Stimulated activated effector memory CD8-positive, alpha-beta T cell treated with anti-CD3 and anti-CD28 coated beads, Interleukin-12 subunit alpha, Interleukin-12 subunit beta, amount 100 ng/mL, for 72 hours (primary cell): ENCODE results near the gene MFAP5.

Source experiments
- ATAC-seq: fragments of 150-1000 bp; cut with Tn5 transposase; 2 replicates; pipeline ENCODE4 v1.10.0; 2021
- DNase-seq, 2 donors: peaks; one replicate each; pipeline ENCODE4 v3.0.0; 2021 to 2022; ENCODE audit warnings: low spot score in 2 of 2
- H3K27ac Mint-ChIP-seq: one replicate; pipeline ENCODE4 v1.8.0; 2022; ENCODE audit warnings: mild to moderate bottlenecking, mixed read lengths
- H3K36me3 Mint-ChIP-seq: one replicate; pipeline ENCODE4 v1.8.0; 2022; ENCODE audit warnings: mild to moderate bottlenecking, mixed read lengths
- H3K4me1 Mint-ChIP-seq: one replicate; pipeline ENCODE4 v1.8.0; 2022; ENCODE audit warnings: mixed read lengths
- H3K4me3 Mint-ChIP-seq: one replicate; pipeline ENCODE4 v1.8.0; 2022; ENCODE audit warnings: mild to moderate bottlenecking, mixed read lengths
- H3K9me3 Mint-ChIP-seq: one replicate; pipeline ENCODE4 v1.8.0; 2022; ENCODE audit warnings: mixed read lengths

The MFAP5 gene

DNA sequence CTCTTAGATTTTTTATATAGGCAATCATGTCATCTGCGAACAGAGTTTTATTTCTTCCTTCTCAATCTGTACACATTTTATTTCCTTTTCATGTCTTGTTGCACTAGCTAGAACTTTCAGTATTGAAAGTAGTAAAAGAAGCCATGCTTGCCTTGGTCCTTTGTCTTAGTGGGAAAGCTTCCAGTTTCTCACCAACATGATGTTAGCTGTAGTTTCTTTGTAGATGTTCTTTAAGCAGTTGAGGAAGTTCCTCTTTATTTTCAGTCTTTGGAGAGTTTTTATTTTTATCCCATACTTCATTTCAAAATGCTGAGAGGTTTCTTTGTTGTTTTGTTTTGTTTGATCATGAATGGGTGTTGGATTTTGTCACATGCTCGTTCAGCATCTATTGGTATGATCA, 22.4 kb upstream of the MFAP5 start:
- Mint-ChIP-seq H3K9me3 (no peaks in the 10 kb centered on the region), H3K36me3 (no peaks in the 10 kb centered on the region), H3K4me1 (no peaks in the 10 kb centered on the region), H3K4me3 (no peak overlapping the region), H3K27ac (no peak overlapping the region)
- ATAC-seq, result no peak
- DNase-seq, result no peak

DNA sequence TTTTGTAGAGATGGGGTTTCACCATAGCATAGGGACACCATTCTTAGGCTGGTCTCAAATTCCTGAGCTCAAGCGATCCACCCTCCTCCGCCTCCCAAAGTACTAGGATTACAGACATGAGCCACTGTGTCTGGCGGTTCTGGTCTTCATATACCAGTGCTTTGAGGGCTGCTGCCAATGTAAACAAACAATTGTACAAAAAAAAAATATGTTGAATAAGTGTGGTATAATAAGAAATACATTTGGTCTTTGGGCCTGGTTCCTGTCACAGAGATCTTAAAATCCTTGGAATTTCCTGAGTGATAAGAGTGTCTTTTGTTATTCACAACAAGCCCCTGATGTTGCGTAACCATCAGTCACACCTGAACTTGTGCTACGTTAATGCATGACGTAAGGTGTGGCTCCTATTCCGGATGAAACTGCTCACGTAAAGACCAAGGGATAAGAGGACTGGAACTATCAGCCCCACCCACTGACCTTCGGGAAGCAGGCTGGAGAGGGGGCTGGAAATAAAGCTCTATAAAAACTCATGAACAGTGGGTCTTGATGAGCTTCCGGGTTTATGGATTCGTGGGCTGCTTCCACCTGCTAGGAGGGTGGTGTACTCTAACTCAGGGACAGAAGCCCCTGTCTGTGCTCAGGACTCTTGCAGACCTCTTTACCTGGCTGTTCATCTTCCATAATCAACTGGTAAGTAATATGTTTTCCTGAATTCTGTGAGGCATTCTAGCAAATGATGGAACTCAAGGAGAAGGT, 18.7 kb upstream of the MFAP5 start:
- Mint-ChIP-seq H3K36me3 (no peaks in the 10 kb centered on the region), H3K27ac (no peak overlapping the region), H3K9me3 (no peaks in the 10 kb centered on the region), H3K4me3 (no peak overlapping the region), H3K4me1 (no peaks in the 10 kb centered on the region)
- DNase-seq (no peak), ATAC-seq (no peak)

DNA sequence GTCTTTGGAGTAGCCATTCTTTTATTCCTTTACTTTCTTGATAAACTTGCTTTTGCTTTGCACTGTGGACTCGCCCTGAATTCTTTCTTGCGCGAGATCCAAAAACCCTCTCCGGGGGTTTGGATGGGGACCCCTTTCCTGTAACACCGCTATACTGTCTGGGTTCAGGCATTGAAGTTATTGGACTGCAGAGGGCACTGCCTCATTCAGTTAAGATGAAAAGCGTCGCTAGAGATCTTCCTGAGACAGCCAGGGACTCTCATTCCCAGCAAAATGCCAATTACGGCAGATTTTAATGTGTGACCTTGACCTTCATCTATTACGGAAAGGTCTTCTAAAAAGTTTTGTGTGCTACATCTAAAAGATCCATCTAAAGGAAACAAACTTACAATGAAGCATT, 17.9 kb upstream of the MFAP5 start:
- H3K4me1 Mint-ChIP-seq, result no peaks in the 10 kb centered on the region

DNA sequence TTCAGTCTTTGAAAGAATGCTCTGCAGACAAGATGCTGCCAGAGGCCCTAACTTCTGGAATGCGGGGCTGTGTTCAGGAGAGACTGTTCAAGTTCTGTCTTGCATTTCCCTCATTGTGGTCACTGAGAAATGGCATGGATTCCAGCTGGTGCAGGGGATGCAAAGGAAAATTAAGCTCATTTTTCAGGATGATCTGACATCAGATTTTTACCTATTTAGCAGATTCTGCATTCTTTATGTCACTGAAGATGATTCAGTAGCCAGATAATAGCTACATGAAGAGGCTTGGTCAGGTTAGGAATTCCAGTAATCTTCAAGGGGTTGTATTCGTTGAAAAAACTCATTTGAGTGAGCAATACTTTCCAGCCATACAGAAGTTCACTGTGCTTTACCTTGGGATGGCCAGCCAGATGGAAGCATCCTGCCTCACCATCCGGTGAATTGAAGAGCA, 16.1 kb upstream of the MFAP5 start:
- H3K4me3 Mint-ChIP-seq, result no peak overlapping the region
- no peak for DNase-seq
- ATAC-seq, result no peak
- H3K27ac Mint-ChIP-seq, result no peak overlapping the region
- no peaks in the 10 kb centered on the region for H3K4me1 Mint-ChIP-seq
- H3K9me3 Mint-ChIP-seq, result no peaks in the 10 kb centered on the region
- H3K36me3 Mint-ChIP-seq, result no peaks in the 10 kb centered on the region

More for the DNA sequence above, 17.9 kb upstream of the MFAP5 start:
- Mint-ChIP-seq H3K9me3 (no peaks in the 10 kb centered on the region), H3K4me3 (no peak overlapping the region), H3K27ac (no peak overlapping the region), H3K36me3 (no peaks in the 10 kb centered on the region)
- no peak for DNase-seq
- no peak for ATAC-seq

DNA sequence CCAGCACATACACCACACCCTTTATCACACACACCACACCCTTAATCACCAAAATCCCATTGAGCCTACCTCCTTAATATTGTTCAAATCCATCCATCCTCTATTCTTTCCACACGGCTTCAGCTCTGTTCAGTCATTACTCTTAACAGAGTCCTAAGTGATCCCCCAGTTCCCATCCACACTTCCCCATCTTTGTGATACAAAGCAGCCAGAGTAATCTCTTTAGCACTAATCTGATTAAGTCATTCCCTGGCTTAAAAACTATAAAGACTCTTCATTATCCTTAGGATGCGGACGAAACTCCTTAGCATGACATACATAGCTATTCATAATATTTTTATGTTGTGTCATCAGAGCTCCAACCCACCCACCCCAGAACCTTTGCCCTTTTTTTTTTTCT, 14.7 kb upstream of the MFAP5 start:
- Mint-ChIP-seq H3K4me1 (no peaks in the 10 kb centered on the region), H3K36me3 (no peaks in the 10 kb centered on the region), H3K4me3 (no peak overlapping the region), H3K9me3 (no peaks in the 10 kb centered on the region), H3K27ac (no peak overlapping the region)
- DNase-seq (no peak), ATAC-seq (no peak)

DNA sequence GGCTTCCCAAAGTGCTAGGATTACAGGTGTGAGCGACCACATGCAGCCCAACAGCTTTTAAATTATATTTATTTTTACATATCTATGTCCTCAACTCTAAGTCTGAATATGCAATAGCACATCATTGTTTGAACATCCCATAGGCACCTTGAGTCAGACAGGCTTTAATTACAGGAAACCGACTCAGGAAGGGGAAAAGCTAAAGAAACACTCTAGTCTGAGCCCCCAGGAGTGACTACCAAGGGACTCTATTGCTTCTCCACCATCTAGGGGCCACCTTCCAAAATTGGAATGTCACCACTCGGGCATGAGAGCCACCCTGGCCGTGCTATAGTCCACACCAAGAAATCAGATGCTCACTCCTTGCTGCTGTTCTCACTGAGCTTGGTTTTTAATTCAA, 14.0 kb upstream of the MFAP5 start:
- ATAC-seq, result no peak
- Mint-ChIP-seq H3K9me3 (no peaks in the 10 kb centered on the region), H3K4me3 (no peak overlapping the region)

DNA sequence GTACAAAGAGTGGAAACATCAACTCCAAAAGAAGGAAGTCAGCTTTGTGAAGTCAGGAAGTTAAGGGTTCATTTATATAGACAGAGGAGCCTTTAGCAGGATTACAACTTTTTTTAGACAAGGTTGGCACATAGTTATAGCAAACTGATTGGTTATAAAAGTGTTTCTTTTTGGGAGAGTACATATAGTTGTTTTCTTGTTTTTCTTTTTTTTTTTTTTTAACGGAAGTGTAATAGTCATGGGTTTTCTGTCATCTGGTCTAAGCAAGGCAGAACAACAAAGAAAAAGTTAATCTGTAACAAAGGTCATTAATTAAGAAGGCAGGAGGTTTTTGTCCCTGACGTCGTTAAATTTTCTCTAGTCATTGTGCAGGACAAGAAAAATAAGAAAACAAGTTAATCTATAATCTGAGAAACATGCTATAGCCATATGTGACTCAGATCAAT, 13.0 kb upstream of the MFAP5 start:
- Mint-ChIP-seq H3K36me3 (no peaks in the 10 kb centered on the region), H3K4me1 (no peaks in the 10 kb centered on the region), H3K4me3 (no peak overlapping the region), H3K27ac (no peak overlapping the region), H3K9me3 (no peaks in the 10 kb centered on the region)
- ATAC-seq, result no peak
- no peak for DNase-seq

More for the DNA sequence above, 14.0 kb upstream of the MFAP5 start:
- Mint-ChIP-seq H3K36me3 (no peaks in the 10 kb centered on the region), H3K4me1 (no peaks in the 10 kb centered on the region), H3K27ac (no peak overlapping the region)
- no peak for DNase-seq

DNA sequence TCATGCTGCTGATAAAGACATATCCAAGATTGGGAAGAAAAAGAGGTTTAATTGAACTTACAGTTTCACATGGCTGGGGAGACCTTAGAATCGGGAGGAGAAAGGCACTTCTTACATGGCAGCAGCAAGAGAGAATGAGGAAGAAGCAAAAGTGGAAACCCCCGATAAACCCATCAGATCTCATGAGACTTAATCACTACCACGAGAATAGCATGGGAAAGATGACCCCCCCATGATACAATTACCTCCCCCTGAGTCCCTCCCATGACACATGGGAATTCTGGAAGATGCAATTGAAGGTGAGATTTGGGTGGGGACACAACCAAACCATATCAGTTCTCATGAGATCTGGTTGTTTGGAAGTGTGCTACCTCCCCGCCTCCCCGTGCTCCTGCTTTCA, 9.8 kb upstream of the MFAP5 start:
- ATAC-seq (no peak), DNase-seq (no peak)
- Mint-ChIP-seq H3K36me3 (no peaks in the 10 kb centered on the region), H3K27ac (no peak overlapping the region), H3K4me3 (no peak overlapping the region), H3K9me3 (no peaks in the 10 kb centered on the region), H3K4me1 (no peaks in the 10 kb centered on the region)

DNA sequence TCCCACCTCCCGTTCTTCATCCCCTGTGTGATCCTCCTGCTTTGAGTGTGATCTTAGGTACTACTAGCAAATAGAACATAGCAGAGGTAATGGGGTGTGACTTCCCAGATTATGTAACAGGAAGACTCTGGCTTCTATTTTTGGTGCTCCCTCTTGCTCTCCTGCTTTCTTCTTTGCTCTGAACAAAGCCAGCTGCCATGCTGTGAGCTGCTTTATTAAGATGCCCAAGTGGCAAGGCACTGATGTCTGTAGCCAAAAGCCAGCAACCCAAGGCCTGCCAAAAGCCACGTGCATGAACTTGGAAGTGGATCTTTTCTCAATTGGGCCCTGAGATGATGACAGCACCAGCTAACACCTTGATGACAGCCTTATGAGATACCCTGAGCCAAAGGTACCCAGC, 5.8 kb upstream of the MFAP5 start:
- ATAC-seq, result no peak
- no peak for DNase-seq
- no peaks in the 10 kb centered on the region for H3K4me1 Mint-ChIP-seq
- H3K27ac Mint-ChIP-seq, result no peak overlapping the region
- H3K9me3 Mint-ChIP-seq, result no peaks in the 10 kb centered on the region
- H3K4me3 Mint-ChIP-seq, result no peak overlapping the region
- H3K36me3 Mint-ChIP-seq, result no peaks in the 10 kb centered on the region

DNA sequence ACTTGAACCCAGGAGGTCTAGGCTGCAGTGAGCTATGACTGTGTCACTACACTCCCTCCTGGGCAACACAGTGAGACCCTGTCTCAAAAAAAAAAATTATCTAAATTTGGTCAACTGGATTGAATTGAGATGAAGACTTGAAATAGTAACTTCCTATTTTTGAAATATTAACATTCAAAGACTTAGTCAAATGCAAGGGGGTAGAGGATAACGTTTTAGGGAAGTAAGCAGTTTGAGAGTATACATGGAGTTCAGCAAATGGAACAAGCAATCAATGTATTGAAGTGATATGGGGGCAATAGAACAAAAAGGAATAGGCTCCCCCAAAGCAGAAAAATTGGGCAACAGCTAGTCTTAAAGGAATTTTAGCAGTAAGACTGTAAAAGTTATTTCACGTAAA, 4.6 kb upstream of the MFAP5 start:
- DNase-seq (no peak), ATAC-seq (no peak)
- Mint-ChIP-seq H3K4me3 (no peak overlapping the region), H3K9me3 (no peaks in the 10 kb centered on the region), H3K27ac (no peak overlapping the region), H3K4me1 (no peaks in the 10 kb centered on the region), H3K36me3 (no peaks in the 10 kb centered on the region)

DNA sequence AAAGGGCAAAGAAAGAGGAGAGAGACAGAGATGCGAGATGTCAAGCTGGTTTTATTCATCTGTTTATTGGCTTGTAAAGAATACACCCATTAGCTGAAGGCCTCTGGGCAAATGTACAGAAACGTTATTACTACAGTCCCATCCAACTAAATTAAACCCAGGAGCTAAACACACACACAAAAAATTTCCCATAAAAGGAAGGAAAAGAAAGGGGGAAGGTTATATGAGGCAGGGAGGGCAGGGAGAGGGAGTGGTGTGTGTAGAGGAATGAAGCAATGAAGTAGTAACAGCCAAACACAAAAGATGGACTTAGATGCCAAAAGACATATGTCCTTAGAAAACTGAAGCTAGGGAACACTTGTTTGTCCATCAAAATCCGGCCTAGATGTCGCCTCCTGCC, 3.1 kb upstream of the MFAP5 start:
- no peak for DNase-seq
- Mint-ChIP-seq H3K4me3 (no peak overlapping the region), H3K36me3 (no peaks in the 10 kb centered on the region), H3K9me3 (no peaks in the 10 kb centered on the region), H3K4me1 (no peaks in the 10 kb centered on the region), H3K27ac (no peak overlapping the region)
- no peak for ATAC-seq

DNA sequence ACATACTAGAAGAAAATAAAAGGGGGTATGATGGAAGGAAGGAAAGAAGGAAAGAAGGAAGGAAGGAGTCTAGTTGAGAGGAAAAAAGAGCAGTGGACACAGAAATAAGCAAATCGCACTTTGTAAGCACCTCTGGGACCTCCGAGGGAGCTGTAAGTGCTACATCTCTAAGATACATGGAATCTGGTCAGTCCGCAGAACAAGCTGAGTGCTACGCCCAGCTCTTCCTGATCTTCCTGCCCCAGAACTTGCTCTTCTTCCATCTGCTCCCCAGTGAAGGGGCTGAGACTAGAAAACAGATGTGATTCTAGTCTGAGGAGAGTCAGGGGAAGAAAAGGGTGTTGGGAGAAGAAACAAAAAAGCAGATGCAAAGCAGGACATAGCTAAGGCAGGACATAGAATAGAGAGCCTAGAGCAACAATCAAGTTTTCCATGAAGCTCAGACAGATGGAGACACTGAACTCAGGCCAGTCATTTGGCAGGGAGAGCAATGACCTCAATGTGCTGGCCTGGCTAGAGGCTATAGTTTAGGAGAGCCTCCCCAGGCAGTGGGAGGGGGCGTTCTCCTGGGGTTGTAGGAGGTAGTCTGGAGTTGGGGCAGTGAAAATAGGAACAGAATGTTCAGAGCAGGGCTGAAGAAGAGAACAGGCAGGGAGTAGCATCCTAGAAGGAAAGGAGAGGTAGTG, 1.7 kb upstream of the MFAP5 start:
- Mint-ChIP-seq H3K4me3 (no peak overlapping the region), H3K36me3 (no peaks in the 10 kb centered on the region), H3K27ac (no peak overlapping the region), H3K4me1 (no peaks in the 10 kb centered on the region), H3K9me3 (no peaks in the 10 kb centered on the region)
- ATAC-seq (no peak), DNase-seq (no peak)

DNA sequence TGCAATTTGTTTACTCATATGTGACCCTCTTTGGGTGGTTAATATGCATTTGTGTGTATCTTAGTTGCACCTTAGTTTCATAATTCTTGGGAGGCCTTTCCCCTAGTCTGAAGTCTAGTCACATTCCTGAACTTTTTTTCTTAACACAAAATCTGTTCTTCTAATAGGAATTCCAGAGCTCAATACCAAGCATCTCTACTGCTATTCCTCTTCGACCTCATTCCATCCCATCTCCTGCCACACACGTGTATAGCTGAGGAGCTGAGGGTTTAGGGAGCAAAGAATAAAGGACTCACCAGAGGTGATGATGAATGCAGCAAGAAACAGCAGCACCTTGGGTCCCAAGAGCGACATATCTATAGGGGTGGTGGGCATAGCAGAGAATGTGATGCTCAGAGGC, 875 bp downstream of the MFAP5 start:
- H3K27ac Mint-ChIP-seq, result no peak overlapping the region
- no peak overlapping the region for H3K4me3 Mint-ChIP-seq
- H3K4me1 Mint-ChIP-seq, result no peaks in the 10 kb centered on the region
- H3K36me3 Mint-ChIP-seq, result no peaks in the 10 kb centered on the region
- DNase-seq, result no peak
- no peaks in the 10 kb centered on the region for H3K9me3 Mint-ChIP-seq
- ATAC-seq, result no peak

DNA sequence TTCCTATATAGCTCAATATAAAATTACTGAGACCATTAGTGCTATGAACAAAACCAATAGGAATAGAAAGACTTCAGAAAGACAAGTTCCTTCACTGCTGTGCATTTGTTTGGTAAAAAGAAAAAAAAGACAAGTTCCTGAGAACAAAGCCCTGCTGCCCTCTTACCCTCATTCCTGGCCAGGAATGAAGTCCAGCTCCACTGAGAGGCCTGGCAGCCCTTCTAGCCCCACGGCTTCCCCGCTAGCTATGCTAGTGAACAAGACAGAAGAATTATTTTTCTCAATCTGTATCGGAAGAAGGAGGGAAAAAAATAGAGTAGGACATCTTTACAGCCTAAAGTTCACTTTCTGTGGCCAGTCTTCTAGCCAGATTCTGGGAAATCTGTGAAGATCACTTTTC, 1.6 kb downstream of the MFAP5 start:
- Mint-ChIP-seq H3K4me1 (no peaks in the 10 kb centered on the region), H3K27ac (no peak overlapping the region), H3K36me3 (no peaks in the 10 kb centered on the region), H3K9me3 (no peaks in the 10 kb centered on the region), H3K4me3 (no peak overlapping the region)
- ATAC-seq (no peak), DNase-seq (no peak)

DNA sequence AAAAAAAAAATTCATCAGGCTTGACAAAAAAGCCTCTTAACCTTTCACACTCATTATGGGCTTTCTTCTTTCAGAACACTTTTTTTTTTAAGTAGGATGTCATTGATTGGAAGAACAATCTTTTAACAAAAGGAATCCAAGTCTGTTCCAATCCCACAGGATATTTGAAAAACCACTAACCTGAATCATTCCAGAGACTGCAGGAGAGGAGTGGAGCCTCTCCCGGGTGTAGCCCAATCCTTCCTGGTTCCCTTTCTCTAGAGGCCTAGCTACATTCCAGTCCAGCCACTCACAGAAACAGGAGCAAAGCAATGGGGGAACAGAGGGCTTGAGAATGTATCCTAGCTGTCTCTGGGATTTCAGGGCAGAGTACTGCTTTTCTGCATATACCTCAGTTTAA, 4.3 kb downstream of the MFAP5 start:
- DNase-seq (no peak), ATAC-seq (no peak)
- H3K4me3 Mint-ChIP-seq, result no peak overlapping the region
- H3K4me1 Mint-ChIP-seq, result no peaks in the 10 kb centered on the region
- no peak overlapping the region for H3K27ac Mint-ChIP-seq
- no peaks in the 10 kb centered on the region for H3K9me3 Mint-ChIP-seq
- no peaks in the 10 kb centered on the region for H3K36me3 Mint-ChIP-seq

DNA sequence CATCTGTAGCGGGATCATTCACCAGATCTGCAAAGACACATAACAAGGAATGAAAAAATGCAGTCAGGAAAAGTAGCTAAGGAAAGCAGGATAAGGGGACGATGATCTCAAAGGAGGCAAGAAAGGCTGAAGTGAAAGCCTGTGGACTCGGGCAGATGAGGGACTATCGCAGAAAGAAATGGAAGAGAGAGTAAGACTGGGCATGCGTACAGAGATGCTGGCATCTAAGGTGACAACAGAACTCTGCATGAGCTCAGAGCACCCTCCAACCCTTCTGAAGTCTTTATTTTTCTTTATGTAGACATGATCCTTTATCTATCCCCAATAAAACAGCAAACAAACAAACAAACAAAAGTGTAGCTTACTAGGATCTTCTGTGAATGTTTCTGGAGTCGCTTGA, 7.2 kb downstream of the MFAP5 start:
- Mint-ChIP-seq H3K9me3 (no peaks in the 10 kb centered on the region), H3K36me3 (no peaks in the 10 kb centered on the region), H3K4me3 (no peak overlapping the region), H3K4me1 (no peaks in the 10 kb centered on the region), H3K27ac (no peak overlapping the region)
- ATAC-seq (no peak), DNase-seq (no peak)
